Neural progenitor cell (in vitro differentiated cells): ENCODE measurements around the gene REXO5. TPM values are rescaled to one million over a fixed set of nuclear protein-coding genes. Genes with fewer than 3 reads are reported as not detected.

Experiments used
- DNase-seq: peaks from one replicate; pipeline ENCODE4 v3.0.0-alpha.2; 2016; ENCODE audit warnings: low spot score
- H2AFZ ChIP-seq: fragments of 200-600 bp; sonication (generic); replicated peaks from 2 replicates; pipeline ENCODE4 v1.6.1; 2016; ENCODE audit warnings: antibody characterized with exemption
- H3F3A ChIP-seq: fragments of 200-600 bp; sonication (generic); 2 replicates; pipeline ENCODE4 v1.6.1; 2016; ENCODE audit warnings: antibody characterized with exemption, low read depth
- H3K27ac ChIP-seq: fragments of 200-600 bp; sonication (generic); 2 replicates; pipeline ENCODE4 v1.5.1; 2016; ENCODE audit warnings: mild to moderate bottlenecking
- H3K27me3 ChIP-seq: fragments of 200-600 bp; sonication (generic); 2 replicates; pipeline ENCODE4 v1.6.1; 2016; ENCODE audit warnings: mild to moderate bottlenecking, moderate library complexity
- H3K36me3 ChIP-seq: fragments of 200-600 bp; sonication (generic); 2 replicates; pipeline ENCODE4 v1.5.1; 2016
- H3K4me1 ChIP-seq: fragments of 200-600 bp; sonication (generic); 2 replicates; pipeline ENCODE4 v1.6.1; 2016; ENCODE audit warnings: mixed run types
- H3K4me2 ChIP-seq: fragments of 200-600 bp; sonication (generic); 2 replicates; pipeline ENCODE4 v1.6.1; 2016
- H3K4me3 ChIP-seq: fragments of 200-600 bp; sonication (generic); 2 replicates; pipeline ENCODE4 v1.5.1; 2016
- H3K79me2 ChIP-seq: fragments of 200-600 bp; sonication (generic); 2 replicates; pipeline ENCODE4 v1.6.1; 2016; ENCODE audit warnings: low read depth
- H3K9ac ChIP-seq: fragments of 200-600 bp; sonication (generic); 2 replicates; pipeline ENCODE4 v1.6.1; 2016
- H3K9me3 ChIP-seq: fragments of 200-600 bp; sonication (generic); 2 replicates; pipeline ENCODE4 v1.5.1; 2016; ENCODE audit warnings: low read depth
- H4K20me1 ChIP-seq: fragments of 200-600 bp; sonication (generic); 2 replicates; pipeline ENCODE4 v1.6.1; 2016; ENCODE audit warnings: low read depth
- H3K27ac Mint-ChIP-seq: 3 replicates; pipeline ENCODE4 v1.8.0; 2021; ENCODE audit warnings: mixed read lengths
- H3K27me3 Mint-ChIP-seq: 2 replicates; pipeline ENCODE4 v1.8.0; 2022; ENCODE audit warnings: low read depth, mild to moderate bottlenecking, inconsistent platforms, moderate library complexity, mixed read lengths; ENCODE audit not compliant: insufficient read depth
- H3K36me3 Mint-ChIP-seq: 3 replicates; pipeline ENCODE4 v1.8.0; 2021; ENCODE audit warnings: mixed read lengths
- H3K4me1 Mint-ChIP-seq: 3 replicates; pipeline ENCODE4 v1.8.0; 2021; ENCODE audit warnings: mixed read lengths
- H3K4me3 Mint-ChIP-seq: 3 replicates; pipeline ENCODE4 v1.8.0; 2021; ENCODE audit warnings: mild to moderate bottlenecking, moderate library complexity, mixed read lengths
- H3K9me3 Mint-ChIP-seq: 3 replicates; pipeline ENCODE4 v1.8.0; 2020; ENCODE audit warnings: mixed read lengths
- CTCF ChIP-seq: fragments of 200-600 bp; sonication (generic); IDR thresholded peaks from 2 replicates; pipeline ENCODE4 v1.5.1; 2017; ENCODE audit warnings: antibody characterized with exemption, mild to moderate bottlenecking
- EZH2 ChIP-seq: fragments of 200-600 bp; sonication (generic); IDR thresholded peaks from 2 replicates; pipeline ENCODE4 v1.6.1; 2017; ENCODE audit warnings: antibody characterized with exemption, mild to moderate bottlenecking, moderate library complexity
- EZH2phosphoT487 ChIP-seq: fragments of 200-600 bp; sonication (generic); IDR thresholded peaks from 2 replicates; pipeline ENCODE4 v1.6.1; 2017; ENCODE audit warnings: antibody characterized with exemption
- small RNA-seq: library from RNA; depleted of rRNA; stranded (forward); fragments of <200 nt; gene quantifications from one replicate; pipeline ENCODE3, GENCODE V24; 2015
- total RNA-seq: library from RNA; depleted of rRNA; stranded (reverse); fragments of >200 nt; gene quantifications from 2 replicates; pipeline ENCODE4 v1.2.3, GENCODE V29; 2015; ENCODE audit warnings: low replicate concordance

Gene REXO5
- total RNA-seq, 1 donor from 2014 or later = 13.1 TPM

- H3K27ac ChIP-seq = no peak overlapping the region
- H3K4me3 Mint-ChIP-seq = peak overlapping the region; percentile 92
- peaks cover 28% of the 10 kb centered on the region for H3K4me1 ChIP-seq
- TF ChIP-seq CTCF (no peak), EZH2phosphoT487 (no peak), EZH2 (no peak)
- peaks cover 28% of the 10 kb centered on the region for H4K20me1 ChIP-seq
- peaks cover 34% of the 10 kb centered on the region for H3K4me1 Mint-ChIP-seq
- H3K79me2 ChIP-seq = peaks cover 89% of the 10 kb centered on the region
- H3K4me3 ChIP-seq = peak overlapping the region; percentile 89
- H3K27ac Mint-ChIP-seq = peak overlapping the region; percentile 42
- no peaks in the 10 kb centered on the region for H3K36me3 Mint-ChIP-seq
- peak overlapping the region; percentile 82 for H3K9ac ChIP-seq
- no peaks in the 10 kb centered on the region for H3K9me3 ChIP-seq
- H3K27me3 ChIP-seq = no peaks in the 10 kb centered on the region
- peak overlapping the region; percentile 92 for H3K4me2 ChIP-seq
- H2AFZ ChIP-seq = no peak overlapping the region
- peaks cover 6% of the 10 kb centered on the region for H3F3A ChIP-seq
- no peaks in the 10 kb centered on the region for H3K36me3 ChIP-seq
- peaks cover 2% of the 10 kb centered on the region for H3K27me3 Mint-ChIP-seq
- DNase-seq = no peak
- H3K9me3 Mint-ChIP-seq = no peaks in the 10 kb centered on the region
Measured at GRCh38 chr16:20899071-20899470, 92.7 kb downstream of the REXO5 start.

Small RNA genes within 50 kb of the gene (small RNA-seq; reads per million reads assigned to genes)
- not detected for gene RF00618
- not detected for gene RNU6-944P

Other genes starting within 250 kb of the REXO5 start
- not detected in 2 replicates for gene ACSM2B, start 230.2 kb upstream of the REXO5 start, total RNA-seq
- not detected in 2 replicates for gene ACSM1, start 108.8 kb upstream of the REXO5 start, total RNA-seq
- gene THUMPD1, start 64.7 kb upstream of the REXO5 start, total RNA-seq = 90.7 and 95.8 TPM in 2 replicates
- gene ACSM3, start 42.5 kb upstream of the REXO5 start, total RNA-seq = 2.9 and 3.8 TPM in 2 replicates
- 46.9 and 56.4 TPM in 2 replicates for gene ERI2, start 55 bp upstream of the REXO5 start, total RNA-seq
- 15.4 and 18.2 TPM in 2 replicates for gene DCUN1D3, start 93.8 kb downstream of the REXO5 start, total RNA-seq
- gene LYRM1, start 94.2 kb downstream of the REXO5 start, total RNA-seq = 60.5 and 61.8 TPM in 2 replicates